GM21423 (cell line): ENCODE measurements around the gene TSPO.

ENCODE experiments used
- ATAC-seq: cut with Tn5 transposase; IDR thresholded peaks from one replicate; pipeline ENCODE4 v1.9.1; 2021; ENCODE audit warnings: mild to moderate bottlenecking, moderate library complexity; ENCODE audit not compliant: unreplicated experiment

TSPO gene

DNA sequence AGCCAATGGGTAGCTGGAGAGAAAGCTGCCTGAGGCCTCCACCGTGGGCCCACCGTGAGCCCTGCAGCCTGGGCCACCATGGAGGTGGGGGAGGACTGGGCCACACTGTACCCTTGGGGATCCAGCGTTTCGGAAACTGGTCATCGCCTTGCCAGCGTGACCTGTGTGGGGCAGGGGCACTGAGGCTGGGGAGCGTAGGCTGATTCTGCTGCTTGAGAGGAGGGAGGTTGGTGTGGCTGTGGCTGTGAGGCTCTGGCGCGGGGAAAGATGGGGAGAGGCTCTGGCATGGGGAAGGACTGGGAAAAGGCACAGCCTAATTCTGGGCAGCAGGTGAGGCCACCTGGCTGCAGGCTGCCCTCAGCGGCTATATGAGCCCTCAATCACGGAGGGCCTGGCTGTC, 48.2 kb downstream of the TSPO start:
- ATAC-seq = no peak

- no peak for ATAC-seq
Measured at GRCh38 chr22:43200031-43200430, 48.7 kb downstream of the TSPO start.

DNA sequence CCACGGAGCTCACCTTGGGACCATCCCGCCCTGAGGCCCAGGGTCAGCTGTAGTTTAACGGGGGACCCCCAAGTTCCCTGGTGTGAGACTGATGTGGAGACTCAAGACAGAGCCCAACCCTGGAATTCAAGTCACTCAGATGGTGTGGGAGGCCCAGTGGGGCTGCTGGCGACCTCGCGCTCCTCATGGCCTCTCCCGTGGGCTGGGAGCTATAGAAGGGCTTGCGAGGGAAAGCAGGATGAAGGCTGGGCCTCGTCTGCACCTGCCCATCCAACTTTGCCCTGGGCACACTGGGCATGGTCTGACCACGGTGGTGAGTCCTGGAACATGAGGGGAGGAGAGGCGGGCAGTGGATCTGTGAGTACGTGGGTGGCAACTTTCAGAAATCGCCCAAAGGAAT, 49.2 kb downstream of the TSPO start:
- ATAC-seq = no peak

DNA sequence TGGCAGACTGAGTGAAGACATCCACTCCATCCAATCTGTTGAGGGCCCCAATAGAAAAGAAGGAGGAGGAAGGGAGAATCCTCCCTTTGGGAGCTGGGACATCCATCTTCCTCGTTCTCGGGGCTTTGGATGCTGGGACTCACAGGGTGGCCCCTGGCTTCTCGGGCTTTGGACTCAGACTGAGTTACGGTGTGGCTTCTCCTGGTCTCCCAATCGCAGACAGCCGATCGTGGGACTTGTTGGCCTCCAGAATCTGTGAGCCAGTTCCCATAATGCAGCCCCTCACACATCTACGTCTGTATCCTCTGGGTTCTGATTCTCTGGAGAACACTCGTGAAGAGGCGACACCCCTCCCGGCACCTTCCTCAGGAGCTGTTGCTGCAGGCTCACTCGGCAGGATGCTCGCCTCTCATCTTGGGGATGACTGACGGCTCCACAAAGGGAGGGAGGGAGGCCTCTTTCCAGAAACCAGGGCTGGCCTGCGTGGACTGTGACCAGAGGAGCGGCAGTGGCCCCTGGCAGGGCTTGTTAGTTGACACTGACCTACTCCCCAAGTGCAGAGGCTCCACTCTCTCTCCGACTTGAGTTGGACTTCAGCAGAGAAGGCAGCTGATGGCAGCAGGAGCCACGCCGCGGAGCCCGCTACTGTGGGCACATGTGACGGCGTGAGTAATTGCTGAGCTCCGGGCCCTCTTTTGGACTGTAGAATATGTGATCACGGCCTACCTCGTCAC, 50.3 kb downstream of the TSPO start:
- ATAC-seq = no peak

DNA sequence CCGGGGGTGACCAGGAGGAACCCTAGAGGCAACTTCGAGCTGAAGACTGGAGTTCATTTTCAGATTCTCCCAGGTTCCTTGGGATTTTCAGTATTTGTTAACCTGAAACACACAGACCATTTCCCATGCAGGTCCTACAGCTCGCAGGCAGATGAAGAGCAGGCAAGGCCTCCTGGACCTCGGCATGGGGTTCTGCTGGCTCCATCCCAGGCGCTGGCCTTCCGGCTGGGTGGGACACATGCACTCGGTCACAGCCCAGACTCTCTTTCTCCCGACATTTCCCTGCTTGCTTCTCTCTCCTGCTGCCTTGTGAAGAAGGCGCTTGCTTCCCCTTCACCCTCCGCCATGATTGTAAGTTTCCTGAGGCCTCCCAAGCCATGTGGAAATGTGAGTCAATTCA, 51.0 kb downstream of the TSPO start:
- ATAC-seq = no peak

DNA sequence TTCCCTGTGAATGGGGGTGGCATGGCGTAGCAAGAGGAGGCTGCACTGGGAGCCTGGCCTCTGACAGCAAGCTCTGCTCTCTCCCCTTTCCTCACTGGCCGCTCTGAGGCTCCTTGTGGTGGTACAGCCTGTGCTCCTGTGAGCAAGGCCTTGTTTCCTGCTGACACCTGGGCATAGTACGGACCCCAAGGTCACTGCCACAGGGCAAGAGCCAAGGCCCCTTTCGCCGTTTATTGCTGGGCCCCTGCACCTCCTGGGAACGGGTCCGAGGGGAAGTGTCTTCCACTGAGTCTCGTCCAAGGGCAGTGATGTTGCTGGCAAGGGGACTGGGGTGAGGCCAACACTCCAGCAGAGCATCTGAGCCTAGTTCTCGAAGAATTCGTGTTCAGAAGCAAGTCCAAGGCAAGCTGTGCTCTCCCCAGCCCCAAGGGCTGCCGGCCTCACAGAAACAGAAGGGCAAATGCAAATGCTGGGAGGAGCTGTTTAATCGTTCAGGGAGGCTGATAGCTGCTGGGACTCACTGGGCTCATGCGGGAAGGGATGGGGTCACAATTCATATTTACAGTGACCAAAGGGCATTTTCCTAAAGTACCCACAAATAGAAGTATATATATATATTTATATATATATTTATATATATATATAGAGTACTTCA, 51.5 kb downstream of the TSPO start:
- ATAC-seq = no peak

DNA sequence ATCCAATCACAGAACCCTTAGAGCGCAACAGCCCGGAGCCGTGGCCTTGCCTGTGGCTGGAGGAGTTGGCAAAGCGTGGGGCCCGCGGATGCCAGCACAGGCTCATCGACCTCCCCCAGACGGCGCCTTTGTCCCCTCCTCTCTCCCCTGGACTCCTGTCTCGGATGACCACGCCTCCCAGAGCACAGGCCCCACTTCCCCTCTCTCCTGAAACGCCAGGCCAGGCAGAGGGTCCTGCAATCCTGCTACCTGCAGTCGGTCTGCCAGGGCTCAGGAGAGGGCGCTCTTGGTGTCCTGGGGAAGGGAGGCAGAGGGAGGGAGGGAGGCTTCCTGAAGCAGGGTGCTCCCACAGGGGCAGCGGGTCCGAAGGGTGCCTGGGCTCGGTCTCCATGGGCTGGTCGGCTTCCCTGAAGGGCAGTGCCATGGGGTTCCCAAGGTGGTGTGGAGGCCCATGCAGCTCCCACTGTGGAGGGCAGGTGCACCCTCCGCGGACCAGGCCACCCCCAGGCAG, 52.2 kb downstream of the TSPO start:
- ATAC-seq = no peak

GRCh38 chr22:43205261-43205691, 53.9 kb downstream of the TSPO start:
- ATAC-seq = no peak

- no peak for ATAC-seq
Measured at GRCh38 chr22:43205748-43206508, 54.6 kb downstream of the TSPO start.

GRCh38 chr22:43206509-43207161, 55.3 kb downstream of the TSPO start:
- no peak for ATAC-seq

- ATAC-seq = no peak
Measured at GRCh38 chr22:43207386-43207785, 56.0 kb downstream of the TSPO start.

DNA sequence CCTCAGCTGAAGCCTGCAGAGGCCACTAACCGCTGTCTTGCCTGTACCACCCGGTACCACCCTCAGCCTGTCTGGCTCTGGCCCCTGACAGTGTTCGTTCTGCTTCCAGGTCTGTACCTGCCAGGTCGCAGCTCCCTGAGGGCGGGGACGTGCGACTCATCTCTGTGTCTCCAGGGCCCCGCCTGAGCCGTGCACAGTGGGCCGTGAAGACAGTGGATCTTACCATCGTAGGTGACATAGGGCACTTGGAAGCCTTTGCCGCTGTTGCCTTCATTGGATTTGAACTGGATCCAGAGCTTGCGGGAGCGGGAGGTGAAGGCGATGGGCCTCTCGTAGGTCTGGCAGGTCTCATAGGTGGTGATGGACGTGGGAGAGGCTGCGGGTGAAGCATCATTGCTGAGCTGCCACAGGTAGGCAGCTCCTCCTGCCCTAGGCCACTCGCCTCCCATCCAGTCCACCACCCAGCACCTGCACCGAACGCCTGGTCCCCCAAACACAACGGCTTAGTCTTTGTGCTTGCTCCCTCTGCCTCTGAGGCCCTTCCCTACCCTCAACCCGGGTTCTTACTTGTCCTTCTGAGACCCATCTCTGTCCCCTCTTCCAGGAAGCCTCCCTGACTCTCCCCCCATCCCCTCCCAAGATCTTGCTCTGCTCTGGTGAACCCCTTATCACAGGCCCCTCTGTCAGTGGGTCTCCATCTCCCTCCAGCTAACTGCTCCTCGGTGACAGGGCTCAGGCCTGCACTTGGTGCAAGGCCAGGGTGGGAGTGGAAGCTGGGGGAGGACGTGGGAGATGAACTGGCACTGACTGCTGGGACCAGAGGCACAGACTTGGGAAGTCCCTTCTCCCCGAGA, 56.7 kb downstream of the TSPO start:
- ATAC-seq = no peak

DNA sequence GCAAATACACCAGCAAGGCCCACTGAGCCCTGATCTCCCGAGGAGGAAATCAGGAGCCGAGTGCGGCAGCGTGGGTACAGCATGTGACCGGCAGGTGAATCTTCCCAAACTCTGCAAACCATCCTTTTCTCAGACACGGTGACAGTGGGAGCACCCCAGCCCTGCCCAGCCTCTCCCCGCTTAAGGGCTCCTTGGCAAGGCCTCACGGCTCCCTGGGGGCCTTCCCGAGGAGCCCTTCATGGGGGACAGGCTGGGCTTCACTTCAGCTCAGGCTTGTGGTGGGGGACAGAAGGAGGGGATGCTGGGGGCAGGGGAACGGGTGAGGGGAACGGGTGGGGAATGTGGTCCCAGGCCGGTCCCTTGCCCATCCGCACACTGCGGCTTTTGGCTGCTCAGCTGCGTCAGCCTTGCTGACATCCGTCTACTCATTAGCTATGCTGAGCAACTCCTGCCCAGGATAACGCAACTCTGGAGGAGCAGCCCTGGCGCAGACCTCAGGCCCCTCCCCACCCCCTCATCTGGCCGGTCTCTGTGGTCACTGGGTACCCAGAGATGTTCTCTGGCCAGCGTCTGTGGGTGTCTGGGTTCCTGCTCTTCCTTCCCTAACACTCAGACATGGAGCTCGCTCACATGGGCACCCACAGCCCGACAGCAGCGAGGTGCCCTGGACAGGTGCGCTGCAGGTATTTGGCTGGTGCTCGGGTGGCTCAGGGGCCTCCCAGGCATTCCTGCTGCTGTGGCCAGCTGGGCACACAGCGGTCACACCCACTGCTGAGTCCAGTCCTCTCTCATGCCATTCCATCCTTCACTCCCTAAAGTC, 57.6 kb downstream of the TSPO start:
- no peak for ATAC-seq

- ATAC-seq = no peak
Measured at GRCh38 chr22:43209523-43209890, 58.1 kb downstream of the TSPO start.

- ATAC-seq = no peak
Measured at GRCh38 chr22:43209971-43210370, 58.6 kb downstream of the TSPO start.

- no peak for ATAC-seq
Measured at GRCh38 chr22:43210631-43211515, 59.5 kb downstream of the TSPO start.

DNA sequence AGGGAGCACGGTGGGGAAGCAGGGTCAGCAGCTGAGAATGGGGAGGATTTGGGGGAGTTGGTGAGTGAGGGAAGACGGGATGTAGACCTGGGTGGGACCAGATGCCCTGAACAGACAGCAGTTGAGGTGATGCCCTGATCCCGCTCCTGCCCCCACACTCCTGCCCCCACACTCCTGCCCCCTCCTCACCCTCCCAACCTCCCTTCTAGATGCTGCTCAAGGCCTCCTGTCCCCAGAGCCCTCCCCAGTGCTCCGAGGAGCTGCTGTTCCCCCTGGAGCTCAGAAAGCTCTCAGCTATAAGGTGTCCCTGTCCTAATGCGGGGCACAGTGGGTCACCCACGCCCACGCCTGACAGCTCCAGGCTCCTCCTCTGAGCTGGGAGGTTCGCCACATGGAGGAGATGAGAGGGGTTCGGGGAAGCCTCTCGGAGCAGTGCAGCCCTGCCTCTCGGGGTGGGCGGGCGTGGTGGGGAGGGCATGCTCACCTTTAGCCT, 60.6 kb downstream of the TSPO start:
- ATAC-seq = no peak

- ATAC-seq = no peak
Measured at GRCh38 chr22:43212434-43212952, 61.1 kb downstream of the TSPO start.
